ENCODE results near the gene RCSD1.

DNA sequence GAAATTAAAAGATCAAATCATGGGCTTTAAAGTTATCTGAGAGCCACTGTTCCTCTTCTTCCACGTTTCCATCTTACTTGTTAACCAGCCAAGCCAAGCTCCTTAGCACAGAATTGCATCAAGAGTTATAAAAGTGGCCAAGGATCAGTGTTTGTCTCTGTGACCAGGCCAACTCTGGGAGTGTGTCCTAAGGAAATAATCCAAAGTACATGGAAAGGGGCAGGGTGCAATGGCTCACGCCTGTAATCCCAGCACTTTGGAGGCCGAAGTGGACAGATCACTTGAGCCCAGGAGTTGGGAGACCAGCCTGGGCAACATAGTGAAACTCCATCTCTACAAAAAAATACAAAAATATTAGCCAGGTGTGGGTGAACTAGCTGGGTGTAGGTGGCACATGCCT is 81.8 kb downstream of the RCSD1 start:
- TF ChIP-seq CTCF (IDR thresholded peaks at IDR 0.05; ENCODE audit: low read depth, low read length) (no peak), EZH2phosphoT487 (IDR thresholded peaks at IDR 0.05; ENCODE audit: low read depth) (no peak)
